ENCODE data around the gene ALG14.
"Not testable (repeated sequence)": the region's sequence is repeated elsewhere in the genome, so short reads cannot be mapped to it uniquely, and the experiment has no call there.

Gene ALG14

GRCh38 chr1:95041491-95042165 is 31.1 kb downstream of the ALG14 start:
- peak; percentile 66 for DNase-seq (ENCODE audit: low read depth)

GRCh38 chr1:95040032-95040525 is 32.7 kb downstream of the ALG14 start:
- DNase-seq (ENCODE audit: low read depth), result no peak

DNA sequence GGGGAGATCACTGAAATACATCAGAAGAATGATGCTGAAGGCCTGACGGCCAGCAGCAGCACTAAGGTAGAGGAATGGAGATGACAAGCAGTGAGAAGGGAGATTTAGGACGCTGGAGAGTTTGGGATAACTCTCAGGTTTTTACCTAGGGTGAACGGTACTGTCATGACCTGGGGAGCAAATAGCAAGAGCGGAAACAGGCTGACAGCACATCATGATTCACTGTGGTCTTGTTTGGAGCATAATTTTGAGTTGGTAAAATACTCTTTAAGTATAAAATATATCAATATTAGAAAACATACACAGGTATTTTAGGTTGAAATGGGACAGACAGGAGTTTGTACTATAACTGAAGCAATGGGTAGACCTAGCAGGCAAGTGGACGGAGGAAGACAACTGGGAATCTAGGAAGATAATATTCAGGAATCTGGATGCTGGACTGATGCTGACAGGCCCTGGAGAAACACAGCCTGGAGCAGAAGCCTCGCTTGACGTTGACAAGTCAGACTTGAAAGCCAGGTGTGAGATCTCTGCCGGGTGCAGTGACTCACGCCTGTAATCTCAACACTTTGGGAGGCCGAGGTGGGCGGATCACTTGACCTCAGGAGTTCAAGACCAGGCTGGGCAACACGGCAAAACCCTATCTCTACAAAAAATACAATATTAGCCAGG is 33.3 kb downstream of the ALG14 start:
- DNase-seq (ENCODE audit: low read depth), result no peak

- peak; percentile 76 for DNase-seq (ENCODE audit: low read depth)
Measured at GRCh38 chr1:95035536-95035935, 37.2 kb downstream of the ALG14 start.

DNA sequence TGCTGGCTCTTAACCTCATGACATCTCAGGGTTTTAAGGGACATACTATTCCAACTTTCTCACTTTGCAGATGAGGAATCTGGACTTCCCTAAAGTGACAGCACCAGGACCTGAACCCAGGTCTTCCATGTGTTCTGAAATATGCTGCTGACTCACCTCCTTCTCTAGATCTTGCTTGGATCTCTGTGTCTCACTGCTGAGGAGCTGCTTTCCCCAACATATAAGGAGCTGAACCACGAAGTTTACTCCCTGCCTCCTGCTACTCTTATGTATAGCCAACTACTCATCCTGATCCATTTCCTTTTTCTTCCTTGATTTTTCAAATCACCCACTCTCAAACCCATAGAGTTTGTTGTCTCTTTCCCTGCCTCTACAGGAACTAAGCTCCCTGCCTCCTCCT is 38.2 kb downstream of the ALG14 start:
- DNase-seq (ENCODE audit: low read depth), result no peak

DNA sequence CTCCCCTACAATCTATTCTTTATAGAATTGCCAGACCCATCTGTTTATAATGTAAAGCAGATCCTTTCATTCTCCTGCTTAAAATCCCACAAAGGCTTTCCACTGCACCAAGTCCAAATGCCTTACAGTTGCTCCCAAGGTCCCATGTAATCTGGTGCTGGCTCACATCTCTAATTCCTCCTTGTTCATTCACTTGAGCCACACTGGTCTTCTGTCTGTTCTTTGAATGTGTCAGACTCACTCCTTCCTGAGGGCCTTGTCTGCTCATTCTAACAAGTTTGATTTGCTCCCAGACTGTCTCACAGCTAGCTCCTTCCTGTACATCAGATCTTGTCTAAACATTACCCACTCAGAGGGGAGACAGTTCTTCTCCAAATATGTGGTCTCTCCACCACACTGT is 38.9 kb downstream of the ALG14 start:
- DNase-seq (ENCODE audit: low read depth), result no peak

DNA sequence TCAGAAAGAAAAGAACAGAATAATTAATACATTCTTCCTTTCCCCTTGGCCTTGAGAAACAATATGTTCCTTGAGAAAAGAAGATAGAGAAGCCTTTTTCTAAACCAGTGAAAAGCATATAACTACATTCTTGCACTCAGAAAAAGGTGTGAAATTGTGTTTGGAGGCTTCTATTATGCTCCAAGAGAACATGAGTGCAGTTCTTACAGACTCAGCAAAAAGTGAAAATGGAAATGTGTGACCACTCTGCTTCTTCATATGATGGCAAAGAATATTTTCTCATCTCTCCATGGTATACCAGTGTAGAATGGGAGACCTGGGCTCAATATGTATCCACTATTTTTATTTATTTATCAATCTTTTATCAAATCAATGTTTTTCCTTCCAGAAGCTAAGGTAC is 43.2 kb downstream of the ALG14 start:
- no peak for DNase-seq (ENCODE audit: low read depth)

DNA sequence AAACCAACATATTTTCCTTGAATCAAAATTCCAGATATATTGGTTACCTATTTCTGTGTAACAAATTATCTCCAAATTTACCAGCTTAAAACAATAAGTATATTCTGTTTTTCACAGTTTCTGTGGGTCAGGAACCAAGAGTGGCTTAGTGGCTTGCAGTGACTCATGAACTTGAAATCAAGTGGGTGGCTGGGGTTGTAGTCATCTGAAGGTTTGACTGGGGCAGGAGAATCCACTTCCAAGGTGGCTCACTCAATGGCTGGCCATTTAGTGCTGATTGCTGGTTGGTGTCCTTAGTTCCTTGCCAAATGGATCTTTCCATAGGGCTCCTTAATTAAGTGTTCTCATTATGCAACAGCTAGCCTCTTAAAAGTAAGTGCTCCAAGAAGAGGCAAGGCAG is 43.8 kb downstream of the ALG14 start:
- no peak for DNase-seq (ENCODE audit: low read depth)

- no peak for DNase-seq (ENCODE audit: low read depth)
Measured at GRCh38 chr1:95027046-95027445, 45.7 kb downstream of the ALG14 start.

GRCh38 chr1:95023399-95024043 is 49.2 kb downstream of the ALG14 start:
- peak; percentile 74 for DNase-seq (ENCODE audit: low read depth)

GRCh38 chr1:95022644-95022926 is 50.2 kb downstream of the ALG14 start:
- DNase-seq (ENCODE audit: low read depth), result no peak

DNA sequence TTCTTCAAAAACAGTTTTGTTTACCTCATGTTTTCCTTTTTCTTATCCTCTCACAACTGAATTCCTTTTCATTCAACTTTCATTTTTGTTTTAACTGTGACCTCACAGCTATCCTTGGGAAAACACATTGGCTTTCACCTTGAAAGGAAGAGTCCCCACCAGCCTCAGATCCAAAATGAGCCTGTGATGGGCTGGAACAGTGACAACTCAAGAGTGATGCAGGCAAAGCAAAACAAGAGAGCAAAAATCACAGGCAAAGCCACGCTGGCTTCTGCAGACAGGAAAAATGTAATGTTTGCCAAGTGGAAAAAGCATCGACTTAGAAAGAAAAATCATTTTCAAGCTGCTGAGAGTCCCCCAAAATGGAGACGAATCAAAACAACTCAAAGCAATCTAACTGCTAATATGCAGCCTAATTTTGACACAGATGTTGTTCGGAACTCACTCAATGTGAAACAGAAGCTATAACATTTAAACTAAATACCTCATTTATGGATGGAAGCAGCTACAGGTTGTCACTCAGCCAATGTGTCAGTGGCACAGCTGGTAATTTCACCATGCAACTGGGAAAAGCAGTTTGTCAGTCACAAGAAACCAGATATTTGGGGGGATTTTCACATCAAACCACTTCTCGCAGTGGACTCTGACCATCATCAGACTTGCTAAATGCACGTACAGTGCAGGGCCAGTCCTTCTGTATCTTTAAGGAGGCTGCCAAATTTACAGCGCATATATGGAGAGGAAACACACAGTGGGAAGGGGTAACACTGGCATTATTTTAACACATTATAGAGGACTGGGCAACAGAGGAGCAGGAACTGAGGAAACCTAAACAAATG is 50.7 kb downstream of the ALG14 start:
- no peak for DNase-seq (ENCODE audit: low read depth)

DNA sequence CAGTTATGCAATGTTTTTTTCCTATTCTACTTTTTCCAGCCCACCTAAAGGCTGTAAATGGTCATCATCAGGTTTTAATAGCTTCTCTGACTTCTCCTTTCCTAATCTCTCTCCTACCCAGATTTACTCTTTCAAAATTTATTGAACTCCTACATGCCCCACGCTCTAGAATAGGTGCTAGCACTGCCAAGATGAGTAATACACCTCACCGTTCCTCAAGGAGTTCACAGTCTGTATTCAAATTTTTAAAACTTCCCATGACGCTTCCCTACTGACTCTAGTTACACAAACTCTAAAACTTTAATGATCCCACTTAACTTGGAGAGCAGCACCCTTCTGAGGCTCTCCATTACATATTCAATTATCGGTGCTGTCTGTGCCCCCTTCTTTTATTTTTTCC is 51.6 kb downstream of the ALG14 start:
- no peak for DNase-seq (ENCODE audit: low read depth)

DNA sequence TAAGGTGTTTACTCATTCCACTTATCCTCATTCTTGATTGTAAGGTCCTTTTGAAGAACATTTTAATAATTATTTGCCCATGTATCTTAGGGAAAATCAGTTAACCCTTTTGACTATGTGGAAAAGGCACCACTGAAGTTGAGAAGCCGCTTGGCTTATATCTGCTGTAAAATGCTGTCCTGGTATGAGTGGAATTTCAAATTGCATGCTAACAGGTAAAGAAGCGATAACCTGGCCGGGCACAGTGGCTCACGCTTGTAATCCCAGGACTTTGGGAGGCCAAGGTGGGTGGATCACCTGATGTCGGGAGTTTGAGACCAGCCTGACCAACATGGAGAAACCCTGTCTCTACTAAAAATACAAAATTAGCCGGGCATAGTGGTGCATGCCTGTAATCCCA is 53.3 kb downstream of the ALG14 start:
- DNase-seq (ENCODE audit: low read depth), result not testable (repeated sequence)

DNA sequence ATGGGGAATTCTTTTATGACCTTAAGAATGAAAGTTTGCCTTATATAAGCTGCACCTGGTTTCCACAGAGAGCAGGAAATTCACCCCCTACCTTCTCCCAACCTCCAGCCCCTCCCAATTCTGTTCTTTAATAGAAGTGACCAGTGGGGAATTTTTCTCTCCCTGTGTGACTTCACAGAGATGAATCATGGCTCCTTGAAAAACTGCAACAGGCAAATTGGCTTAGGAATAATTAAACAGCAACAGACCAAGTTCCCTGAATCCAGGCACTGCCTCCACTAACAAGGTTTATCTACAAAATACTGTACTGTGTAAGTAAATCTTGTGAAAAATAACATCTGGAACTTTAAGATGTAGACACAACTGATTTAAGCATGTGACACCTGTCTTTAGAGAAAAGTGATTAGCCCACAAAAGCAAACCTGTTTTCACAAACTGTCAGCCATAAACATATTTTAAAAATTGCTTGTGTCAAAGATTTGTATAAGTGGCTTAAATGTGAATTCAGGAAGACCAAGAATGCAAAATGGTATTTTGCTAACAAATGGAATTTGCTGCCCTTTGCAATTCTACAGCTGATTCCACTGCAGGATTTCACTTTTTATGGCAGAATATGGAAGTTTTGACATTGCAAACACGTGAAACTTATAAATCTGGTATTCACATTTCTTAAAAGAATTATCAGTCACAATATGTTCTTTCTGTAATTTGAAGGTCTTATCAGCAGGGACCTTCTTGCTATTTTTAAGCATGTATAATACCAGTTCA is 54.0 kb downstream of the ALG14 start:
- no peak for DNase-seq (ENCODE audit: low read depth)

DNA sequence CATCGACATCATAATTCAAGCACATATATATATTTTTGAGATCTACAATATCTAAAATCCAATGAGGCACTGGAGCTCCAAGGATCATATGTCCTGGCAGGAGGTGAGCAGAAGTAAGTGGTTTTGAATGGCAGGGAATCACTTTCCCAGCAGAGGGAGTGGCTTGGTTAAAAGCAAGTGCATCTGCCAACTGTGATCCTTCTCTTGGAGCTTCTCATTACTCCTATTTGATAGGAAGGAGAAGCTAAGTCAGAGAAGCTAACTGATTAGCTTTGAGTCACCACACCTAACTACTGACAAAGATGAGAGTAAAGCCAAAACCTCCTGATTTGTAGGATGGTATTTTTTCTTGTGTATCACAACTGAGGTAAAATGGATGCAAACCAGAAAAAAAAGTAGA is 55.0 kb downstream of the ALG14 start:
- no peak for DNase-seq (ENCODE audit: low read depth)

DNA sequence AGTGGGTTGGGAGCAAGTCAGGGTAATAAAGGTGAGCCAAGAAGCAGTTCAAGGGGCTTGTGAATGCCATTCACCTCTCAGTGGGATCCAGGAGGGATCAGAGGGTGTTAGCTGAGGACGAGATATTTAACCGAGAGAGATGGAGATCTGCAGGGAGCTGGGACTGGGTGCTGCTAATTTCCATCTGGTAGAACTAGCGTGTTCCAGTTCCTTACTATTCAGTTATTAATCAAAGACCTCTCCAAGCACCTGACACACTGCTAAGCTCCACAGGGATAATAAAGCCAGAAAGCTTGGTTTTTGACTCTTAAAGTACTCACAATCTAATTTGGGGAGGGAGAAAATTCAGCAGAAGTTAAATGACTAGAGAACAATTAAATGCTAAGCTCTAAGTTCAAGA is 57.7 kb downstream of the ALG14 start:
- DNase-seq (ENCODE audit: low read depth), result no peak

- no peak for DNase-seq (ENCODE audit: low read depth)
Measured at GRCh38 chr1:95013950-95014574, 58.7 kb downstream of the ALG14 start.

- DNase-seq (ENCODE audit: low read depth), result no peak
Measured at GRCh38 chr1:95012389-95012788, 60.4 kb downstream of the ALG14 start.

- no peak for DNase-seq (ENCODE audit: low read depth)
Measured at GRCh38 chr1:95010158-95010557, 62.6 kb downstream of the ALG14 start.

DNA sequence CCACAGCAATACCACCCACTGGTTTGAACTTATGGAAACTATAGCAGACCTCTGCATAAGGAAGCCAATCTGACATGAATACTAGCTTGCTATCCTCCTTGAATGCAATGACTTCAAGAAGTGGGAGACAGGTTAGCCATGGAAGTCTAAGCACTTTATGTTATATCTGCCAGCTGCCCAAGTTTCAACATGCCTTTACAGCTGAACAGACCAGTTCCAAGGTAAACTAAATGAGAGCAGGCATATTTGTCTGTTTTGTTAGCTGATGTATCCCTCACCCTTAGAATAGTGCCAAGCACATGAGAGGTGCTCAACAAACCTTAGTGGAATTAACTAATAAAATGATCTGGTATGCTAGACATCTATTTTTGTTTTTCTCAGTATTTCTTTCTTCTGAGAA is 65.1 kb downstream of the ALG14 start:
- no peak for DNase-seq (ENCODE audit: low read depth)
